Activated T-cell treated with anti-CD3 and anti-CD28 coated beads, Interleukin-2, amount 50 U/mL, for 4 hours (primary cell): ENCODE data around the gene PNMT. TPM values are rescaled to one million over a fixed set of nuclear protein-coding genes. Genes with fewer than 3 reads are reported as not detected.

Experiments
- total RNA-seq, 3 donors: library from RNA; stranded (reverse); gene quantifications; one replicate each; pipeline ENCODE4 v1.2.1, GENCODE V29; 2021

Gene PNMT
- total RNA-seq, 3 donors from 2014 or later, result not detected

Other genes with a start within 250 kb of the PNMT start
- gene MED1, start 217.2 kb upstream of the PNMT start, total RNA-seq, result 10 to 100 TPM; 78.5 to 82.0 (median 79.0) TPM
- 10 to 100 TPM; 94.8 to 99.7 (median 97.7) TPM for gene CDK12, start 207.0 kb upstream of the PNMT start, total RNA-seq
- not detected for gene NEUROD2, start 60.5 kb upstream of the PNMT start, total RNA-seq
- under 1 TPM in 1 of 3 donors, not detected in 2; 0.18 TPM for gene PPP1R1B, start 41.5 kb upstream of the PNMT start, total RNA-seq
- gene STARD3, start 31.3 kb upstream of the PNMT start, total RNA-seq, result 10 to 100 TPM; 66.0 to 67.1 (median 66.4) TPM
- 1 to 10 TPM in 2 of 3 donors, under 1 TPM in 1; 0.73 to 1.4 (median 1.4) TPM for gene TCAP, start 3.1 kb upstream of the PNMT start, total RNA-seq
- gene PGAP3, start 19.6 kb downstream of the PNMT start, total RNA-seq, result 10 to 100 TPM; 14.6 to 16.5 (median 16.3) TPM
- gene ERBB2, start 31.6 kb downstream of the PNMT start, total RNA-seq, result 1 to 10 TPM; 2.3 to 3.4 (median 2.9) TPM
- 10 to 100 TPM; 43.2 to 48.6 (median 45.7) TPM for gene MIEN1, start 62.1 kb downstream of the PNMT start, total RNA-seq
- gene GRB7, start 69.5 kb downstream of the PNMT start, total RNA-seq, result under 1 TPM; 0.43 to 0.73 (median 0.47) TPM
- gene IKZF3, start 195.9 kb downstream of the PNMT start, total RNA-seq, result 100 to 1,000 TPM in 1 of 3 donors, 10 to 100 TPM in 2; 82.3 to 106 (median 91.6) TPM
- under 1 TPM in 2 of 3 donors, not detected in 1; 0.16 to 0.28 TPM for gene ZPBP2, start 199.7 kb downstream of the PNMT start, total RNA-seq